Stimulated activated CD8-positive, alpha-beta memory T cell treated with anti-CD3 and anti-CD28 coated beads, Interleukin-7, amount 100 ng/mL, for 48 hours (primary cell): Measurements from ENCODE around the gene ZNF775.
A peak's percentile ranks its signal among the peaks of the same experiment; 100 is the strongest.

Experiments
- DNase-seq, 2 donors: peaks; one replicate each; pipeline ENCODE4 v3.0.0-alpha.2; 2020; ENCODE audit warnings: low read depth in 1 of 2; ENCODE audit errors: extremely low read depth in 1 of 2

ZNF775 gene

DNA sequence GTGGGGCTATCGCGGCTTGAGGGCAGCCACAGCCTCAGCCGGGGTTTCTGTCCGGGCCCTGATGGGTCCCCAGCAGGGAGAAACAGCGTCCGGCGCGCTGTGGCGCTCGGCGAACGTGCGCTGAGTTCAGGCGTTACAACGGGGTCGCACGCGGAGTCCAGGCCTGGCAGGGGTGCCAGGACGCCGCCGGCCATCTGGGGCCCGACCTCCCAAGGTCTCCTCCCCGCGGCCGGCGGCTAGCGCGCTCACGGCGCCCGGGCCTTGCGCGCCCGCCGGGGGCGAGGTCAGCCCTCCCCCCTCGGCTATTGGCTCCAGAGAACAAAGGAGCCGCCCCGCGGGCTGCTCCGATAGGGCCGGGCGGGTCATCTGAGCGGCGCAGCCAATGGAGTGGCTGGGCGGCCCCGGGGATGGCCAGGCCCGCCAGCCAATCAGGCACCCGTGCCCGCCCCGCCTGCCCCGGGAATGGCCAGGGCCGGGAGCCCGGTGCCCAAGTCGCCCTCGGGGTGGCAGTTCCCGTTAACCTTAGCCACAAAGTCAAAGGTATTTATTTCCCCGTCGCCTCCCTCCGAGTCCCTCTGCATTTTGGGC lies at the start of gene ZNF775:
TSS of gene ZNF775 (plus strand) at position 478 of the 588 bp plus-strand sequence. CDS start 9,141 bp downstream, outside the sequence.
- peak; percentile 88 to 89 for DNase-seq

DNA sequence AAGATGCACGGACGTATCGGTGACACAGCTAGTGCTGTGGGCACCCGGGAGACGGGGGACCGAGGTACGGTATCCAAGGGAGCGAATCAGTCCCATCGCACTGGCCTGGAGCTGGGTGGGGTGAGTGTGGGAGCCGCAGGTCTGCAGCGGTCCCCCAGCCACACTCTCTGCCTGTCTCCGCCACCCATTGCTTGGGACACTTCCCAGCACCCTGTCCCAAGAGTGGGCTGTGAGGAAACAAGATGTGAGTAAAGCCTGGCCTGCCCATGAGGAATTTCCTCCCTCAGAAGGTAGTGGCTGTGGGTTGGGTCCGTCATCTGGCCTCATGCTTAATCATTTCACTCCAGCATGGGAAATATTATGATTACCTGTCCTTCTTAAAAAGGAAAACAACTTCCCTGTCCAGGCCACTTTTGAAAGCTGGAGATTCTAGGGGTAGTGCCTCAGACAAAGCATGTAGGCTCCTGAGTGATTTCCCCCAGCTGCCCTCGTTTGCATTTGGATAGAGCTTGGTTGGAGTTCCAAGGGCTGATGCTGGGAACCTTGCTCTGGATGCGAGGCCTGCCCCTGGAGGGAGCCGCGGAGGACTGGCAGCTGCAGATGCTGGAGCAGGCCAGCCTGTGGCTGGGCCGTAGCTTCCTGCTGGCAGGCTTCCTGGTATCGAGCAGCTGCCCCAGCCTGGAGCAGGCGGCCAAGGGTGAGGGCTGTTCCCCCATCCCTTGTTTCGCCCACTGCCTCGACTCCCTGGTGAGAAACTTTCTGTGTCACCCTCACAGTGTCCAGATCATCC lies 49.6 kb upstream of the ZNF775 start:
- DNase-seq, result no peak

DNA sequence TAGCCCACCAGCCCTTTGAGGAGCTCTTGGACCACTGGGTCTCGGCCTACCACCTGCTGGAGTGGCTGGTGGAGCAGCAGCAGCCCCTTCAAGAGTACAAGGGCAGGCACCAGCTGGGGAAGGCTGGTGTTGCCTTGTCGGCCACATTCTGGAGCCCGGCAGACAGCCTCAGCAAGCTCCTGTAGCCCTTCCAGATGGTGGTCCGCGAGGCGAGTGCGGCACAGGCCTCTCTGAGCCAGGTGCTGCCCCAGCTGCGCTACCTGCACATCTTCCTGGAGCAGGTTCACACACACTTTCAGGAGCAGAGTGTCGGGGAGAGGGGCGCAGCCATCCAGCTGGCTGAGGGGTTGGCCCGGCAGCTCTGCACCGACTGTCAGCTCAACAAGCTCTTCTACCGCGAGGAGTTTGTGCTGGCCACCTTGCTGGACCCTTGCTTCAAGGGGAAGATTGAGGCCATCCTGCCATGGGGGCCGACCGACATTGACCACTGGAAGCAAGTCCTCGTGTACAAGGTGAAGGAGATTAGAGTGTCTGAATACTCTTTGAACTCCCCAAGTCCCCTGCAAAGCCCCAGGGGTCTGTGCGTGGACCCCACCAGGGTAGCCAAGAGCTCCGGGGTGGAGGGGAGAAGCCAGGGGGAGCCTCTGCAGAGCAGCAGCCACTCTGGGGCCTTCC lies 48.8 kb upstream of the ZNF775 start:
- no peak for DNase-seq

DNA sequence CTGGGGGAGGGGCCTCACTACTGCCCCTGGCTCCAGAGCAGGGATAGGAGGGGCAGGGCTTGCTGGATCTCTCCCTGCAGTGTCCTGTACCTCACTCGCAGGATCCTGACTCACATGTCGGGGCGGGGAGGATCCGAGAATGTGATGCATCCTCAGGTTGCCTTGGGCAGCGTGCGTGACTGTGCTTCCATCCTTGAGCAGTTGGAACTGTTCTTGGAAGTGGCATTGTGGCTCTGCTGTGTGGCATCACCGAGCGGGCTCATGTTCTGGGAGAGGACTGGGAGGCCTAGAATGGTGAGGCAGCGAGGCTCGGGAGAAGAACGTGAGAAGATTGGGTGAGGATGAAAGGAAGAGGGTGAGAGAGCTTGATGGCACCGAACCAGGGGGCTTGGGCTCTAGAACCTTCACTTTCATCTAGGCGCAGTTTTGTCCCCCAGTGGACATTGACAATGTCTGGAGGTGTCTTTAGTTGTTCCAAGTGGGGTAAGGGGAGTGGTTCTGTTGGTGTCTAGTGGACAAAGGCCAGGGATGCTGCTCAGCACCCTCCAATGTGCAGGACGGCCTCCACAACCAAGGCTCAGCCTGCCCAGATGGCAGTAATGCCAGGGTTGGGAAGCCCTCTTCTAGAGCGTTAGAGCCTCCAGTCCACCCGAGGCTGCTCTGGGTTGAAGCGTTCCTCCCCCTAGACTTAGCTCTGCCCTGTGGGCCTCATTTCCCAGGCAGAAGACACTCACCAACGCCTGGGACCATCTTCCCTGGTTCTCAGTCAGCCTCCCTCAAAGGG lies 46.1 kb upstream of the ZNF775 start:
- no peak for DNase-seq

DNA sequence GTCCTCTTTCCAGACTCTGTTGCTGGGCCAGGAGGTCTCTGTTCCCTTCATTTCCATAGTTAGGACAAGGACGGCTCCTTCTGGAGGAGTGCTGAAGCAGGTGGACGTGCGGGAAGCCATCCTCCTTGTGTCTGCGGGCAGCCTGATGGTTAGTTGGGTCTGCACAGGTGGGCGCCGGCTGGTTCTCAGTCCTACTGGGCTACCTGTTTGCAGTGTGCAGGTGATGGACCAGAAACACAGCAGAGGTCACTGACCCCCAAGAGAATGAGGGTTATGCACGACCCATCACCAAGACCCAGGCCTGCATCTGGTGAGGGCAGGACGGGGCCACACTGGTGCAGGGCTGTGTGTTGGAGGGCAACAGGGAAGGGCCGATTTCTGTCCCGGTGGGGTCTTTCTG lies 45.5 kb upstream of the ZNF775 start:
- DNase-seq, result no peak

DNA sequence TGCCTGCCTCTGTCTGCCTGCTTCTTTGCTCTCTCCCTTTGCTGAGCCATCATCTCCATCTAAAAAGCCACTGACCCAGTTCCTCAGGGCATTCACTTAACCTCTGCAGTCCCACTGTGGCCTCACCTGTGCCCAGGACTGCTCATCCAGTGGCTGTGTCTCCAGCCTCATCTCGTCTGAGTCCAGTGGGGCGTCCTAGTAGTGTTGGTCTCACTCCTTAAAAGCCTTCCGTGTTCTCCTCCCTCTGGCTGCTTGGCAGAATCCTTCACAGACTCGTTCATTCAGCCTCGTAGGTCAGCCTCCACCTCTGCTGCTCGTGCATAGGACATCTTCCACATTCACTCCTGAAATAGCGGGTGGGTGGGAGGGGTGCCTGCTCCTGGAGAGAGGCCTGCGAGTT lies 45.0 kb upstream of the ZNF775 start:
- DNase-seq, result no peak

DNA sequence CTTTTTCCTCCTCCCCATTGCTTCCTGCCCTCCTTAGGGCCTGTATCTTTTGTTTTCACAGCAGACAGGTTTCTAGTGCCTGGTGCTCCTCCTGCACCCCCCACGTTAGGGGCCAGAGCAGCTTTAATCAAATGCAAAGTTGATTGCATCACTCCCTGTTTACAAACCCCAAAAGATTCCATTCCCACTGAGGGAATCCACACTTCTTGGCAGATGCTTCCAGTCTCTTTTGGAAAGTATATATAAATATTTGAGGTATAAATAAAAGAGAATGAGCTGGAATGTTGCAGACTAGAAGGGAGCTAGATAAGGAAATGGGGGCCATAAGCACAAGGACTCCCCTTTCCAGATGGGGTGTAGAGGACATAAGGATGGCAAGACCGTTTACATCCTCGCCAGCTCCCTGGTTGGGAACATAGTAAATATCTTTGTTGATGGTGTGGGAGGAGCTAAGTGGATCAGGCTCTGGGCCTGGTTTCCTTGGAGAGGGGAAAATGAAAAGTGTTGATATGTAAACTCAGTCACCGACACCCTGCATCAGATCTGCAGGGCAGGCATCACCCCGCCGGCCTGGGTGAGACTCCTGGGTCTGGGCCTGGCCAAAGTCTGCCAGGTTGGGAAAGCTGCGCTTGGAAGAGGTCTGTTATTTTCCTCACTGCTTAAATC lies 43.9 kb upstream of the ZNF775 start:
- DNase-seq, result no peak

DNA sequence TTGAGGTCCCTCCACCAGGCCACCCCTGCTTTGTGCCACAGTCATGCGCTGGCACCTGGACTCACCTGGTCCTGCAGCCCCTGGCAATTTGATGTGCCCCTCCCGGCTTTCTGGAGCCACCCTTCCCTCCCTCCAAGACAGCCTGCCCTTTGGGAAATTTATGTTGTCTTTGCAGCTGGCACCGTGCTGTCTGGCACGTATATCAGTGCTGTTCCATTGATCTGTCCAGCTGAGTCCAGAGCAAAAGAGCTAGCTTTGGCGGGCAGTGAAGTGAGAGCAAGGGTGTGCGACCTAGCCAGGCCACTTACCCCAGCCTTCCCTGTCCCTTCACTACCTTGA lies 43.4 kb upstream of the ZNF775 start:
- DNase-seq, result no peak

DNA sequence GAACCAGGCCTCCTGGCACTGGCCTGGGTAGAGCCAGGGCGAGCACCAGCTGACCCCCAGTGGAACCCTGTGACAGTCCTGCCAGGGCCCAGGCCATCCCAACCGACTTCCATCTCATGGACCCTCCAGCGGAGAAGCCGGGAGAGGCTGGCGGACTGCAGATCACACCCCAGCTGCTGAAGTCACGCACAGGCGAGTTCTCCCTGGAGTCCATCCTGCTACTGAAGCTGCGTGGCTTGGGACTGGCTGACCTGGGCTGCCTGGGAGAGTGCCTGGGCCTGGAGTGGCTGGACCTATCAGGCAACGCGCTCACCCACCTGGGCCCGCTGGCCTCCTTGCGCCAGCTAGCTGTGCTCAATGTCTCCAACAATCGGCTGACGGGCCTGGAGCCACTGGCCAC lies 42.4 kb upstream of the ZNF775 start:
- DNase-seq, result no peak

DNA sequence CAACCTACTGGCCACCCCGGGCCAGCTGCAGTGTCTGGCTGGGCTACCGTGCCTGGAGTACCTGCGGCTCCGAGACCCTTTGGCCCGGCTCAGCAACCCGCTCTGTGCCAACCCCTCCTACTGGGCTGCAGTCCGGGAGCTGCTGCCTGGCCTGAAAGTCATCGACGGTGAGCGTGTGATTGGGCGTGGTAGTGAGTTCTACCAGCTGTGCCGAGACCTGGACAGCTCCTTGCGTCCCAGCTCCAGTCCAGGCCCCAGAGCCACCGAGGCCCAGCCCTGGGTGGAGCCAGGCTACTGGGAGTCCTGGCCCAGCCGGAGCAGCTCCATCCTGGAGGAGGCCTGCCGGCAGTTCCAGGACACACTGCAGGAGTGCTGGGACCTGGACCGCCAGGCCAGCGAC lies 42.0 kb upstream of the ZNF775 start:
- no peak for DNase-seq

DNA sequence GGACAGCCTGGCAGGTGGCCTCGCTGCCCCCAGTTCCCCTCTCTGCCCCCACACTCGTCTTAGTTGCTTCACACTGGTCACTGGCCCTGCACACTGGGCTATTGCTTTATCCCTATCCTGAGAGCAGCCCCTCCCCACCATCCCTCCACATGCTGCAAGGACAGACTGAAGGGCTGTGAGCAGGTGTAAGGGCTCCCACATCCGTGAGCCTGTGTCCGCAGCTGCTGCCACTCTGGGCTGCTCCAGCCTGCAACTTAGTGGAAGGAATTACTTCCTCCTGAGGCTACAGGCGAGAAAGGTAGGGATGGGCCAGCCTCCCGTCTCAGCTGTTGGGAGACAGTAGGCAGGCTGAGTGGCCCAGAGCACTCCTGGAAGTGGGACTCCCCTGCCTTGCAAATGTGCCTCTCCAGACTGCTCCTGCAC lies 41.5 kb upstream of the ZNF775 start:
- no peak for DNase-seq

DNA sequence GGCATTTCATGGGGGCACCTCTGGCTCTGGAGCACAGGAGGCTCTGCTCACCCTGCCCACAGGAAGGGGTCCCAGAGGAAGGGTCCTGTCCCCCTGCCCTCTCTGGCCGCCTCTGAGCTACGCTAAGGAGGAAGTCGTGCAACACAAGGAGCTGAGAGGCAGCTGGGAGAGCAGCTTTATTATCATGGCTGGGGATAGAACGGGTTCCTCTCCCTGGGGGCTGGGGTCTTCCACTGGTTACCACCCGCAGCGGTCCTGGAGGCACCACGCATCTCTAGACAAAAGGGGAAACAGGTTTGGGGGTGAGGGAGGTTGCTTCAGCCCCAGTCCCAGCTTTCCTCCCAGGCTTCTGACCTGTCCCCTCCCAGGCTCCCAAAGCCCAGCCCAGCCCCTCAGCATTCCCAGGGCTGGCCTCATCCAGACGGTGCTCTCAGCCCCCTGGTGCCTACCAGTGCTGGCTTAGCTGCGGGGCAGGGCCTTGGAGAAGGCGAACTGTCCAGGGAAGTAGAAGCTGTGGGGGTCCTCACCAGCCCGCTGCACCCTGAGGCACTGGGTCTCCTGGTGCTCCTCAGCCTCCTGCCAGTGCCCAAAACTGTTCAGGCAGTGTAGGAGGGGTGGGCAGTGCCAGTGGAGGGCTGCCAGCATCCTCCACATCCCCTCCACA lies 40.8 kb upstream of the ZNF775 start:
- no peak for DNase-seq

DNA sequence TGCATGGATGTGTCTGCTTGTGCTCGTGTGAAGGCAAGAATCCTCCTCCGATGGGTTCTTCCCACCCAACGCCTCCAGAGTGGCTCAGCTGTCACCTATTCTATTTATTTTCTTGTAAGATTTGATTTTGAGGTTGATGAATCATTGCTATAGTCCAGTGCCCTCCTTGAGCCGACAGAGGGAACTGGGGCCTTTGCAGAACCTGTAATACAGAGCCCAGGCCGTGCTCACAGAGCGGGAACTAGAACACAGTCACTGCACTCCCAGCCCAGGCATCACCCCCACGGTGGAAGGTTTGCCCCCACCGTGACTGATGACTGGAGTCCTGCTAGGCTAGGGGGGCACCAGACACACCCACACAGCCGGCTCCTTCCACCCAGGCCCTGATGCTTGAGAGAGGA lies 39.7 kb upstream of the ZNF775 start:
- no peak for DNase-seq

DNA sequence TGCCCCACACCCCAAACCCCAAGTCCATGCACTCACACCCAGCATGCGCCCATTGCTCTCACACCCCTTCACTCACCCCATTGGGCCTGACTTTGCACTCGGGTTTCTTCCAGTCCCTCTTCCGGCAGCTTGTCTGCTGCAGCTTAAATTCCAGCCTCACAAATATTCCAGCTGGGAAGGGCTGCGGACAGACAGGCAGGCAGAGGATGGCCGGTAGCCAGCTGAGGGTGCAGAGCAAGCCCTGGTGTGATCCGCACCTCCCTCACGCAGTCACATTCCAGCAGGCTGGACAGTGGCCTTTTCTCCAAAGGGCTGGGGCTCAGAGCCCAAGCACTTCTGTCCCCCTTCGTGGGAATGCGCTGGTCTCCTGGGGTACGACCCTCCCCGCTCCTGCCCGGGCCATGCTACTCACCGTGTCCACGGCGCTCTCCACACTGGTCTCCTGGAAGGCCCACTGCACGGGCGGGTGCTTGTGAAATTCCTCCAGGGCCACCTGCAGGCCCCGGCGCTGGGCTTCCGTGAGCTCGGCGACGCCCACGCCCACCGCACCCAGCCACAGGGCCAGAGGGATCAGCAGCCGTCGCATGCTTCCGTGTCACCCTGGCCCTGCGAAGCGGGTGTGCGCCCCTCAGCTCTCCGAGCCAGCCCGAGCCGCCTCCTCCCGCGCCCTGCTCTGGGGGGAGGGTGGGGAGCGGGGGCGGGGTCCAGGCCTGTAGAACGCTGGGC lies 38.9 kb upstream of the ZNF775 start:
- no peak for DNase-seq

DNA sequence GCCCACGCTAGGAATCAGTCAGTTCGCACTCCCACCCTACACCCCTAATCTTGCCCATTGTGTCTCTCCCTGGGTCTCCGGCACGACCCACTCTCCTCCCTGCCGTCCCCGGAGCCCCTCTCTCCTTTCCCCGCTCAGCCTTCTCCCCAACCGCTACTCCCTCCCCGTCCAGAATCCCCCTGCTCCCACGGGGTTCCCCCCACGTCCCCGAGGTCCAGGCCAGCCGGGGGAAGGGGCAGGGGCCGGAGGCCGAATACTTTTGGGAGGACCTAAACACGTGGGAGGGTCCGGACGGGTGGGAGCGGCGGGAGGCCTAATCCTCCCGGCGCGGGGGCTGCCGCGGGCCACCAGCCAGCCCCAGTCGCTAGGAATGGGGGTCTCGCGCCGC lies 38.3 kb upstream of the ZNF775 start:
- DNase-seq, result no peak

DNA sequence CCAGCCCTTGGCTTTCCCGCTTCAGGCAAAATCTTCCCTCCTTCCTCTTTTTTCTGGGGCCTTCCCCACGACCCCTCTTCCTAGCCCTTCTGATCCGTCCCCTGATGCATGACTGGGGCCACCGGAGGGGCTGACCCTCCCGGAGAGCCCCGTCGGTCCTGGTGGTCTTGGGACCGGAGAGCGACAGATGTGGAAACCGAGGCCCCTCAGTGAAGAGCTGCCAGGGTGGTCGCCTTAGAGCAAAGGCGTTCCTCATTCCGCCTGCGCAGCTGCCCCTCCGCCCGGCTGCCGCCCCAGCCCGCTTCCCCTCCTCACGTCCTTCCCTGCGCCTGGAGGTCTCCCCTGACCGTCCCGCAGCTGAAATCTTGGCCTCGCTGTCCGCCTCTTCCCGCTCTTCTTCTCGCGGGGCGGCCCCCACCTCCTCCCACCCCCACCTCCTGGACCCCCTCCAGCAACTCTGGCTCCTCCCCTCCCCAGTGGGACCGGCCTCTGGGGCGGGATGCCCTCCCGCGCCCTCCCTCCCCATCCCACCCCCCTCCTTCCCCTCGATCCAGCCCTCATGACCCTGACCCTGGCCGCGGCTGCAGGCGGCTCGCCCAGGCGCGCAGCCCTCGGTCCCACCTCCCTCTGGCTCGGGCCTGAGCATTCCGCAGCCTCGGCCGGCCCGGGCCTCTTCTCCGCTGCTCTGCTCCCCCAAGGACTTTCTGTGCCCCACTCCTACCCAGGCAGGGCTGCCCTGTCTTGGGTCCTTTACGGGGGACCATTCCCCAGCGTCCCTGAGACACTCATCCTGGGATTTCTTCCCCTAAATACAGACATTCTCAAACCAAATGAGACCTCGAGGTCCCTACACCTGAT lies 37.6 kb upstream of the ZNF775 start, which contains the start of gene RARRES2:
TSS of gene RARRES2 (minus strand) at position 367 of the 858 bp plus-strand sequence. CDS start 1,020 bp downstream, outside the sequence.
- DNase-seq, result no peak

DNA sequence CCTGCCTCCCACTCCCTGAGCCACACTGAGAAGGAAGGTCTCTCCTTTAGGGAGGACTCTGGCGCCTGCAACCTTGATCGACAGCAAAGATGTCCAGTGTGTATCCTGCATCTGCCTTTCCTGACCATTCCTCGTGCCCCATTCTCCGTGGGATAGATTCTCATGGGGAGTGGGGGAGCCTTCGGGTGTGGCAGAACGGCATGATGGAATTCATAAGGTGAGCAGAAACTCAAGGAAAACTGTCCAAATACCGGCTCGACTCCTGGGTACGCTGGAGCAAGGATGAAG lies 37.1 kb upstream of the ZNF775 start:
- no peak for DNase-seq

DNA sequence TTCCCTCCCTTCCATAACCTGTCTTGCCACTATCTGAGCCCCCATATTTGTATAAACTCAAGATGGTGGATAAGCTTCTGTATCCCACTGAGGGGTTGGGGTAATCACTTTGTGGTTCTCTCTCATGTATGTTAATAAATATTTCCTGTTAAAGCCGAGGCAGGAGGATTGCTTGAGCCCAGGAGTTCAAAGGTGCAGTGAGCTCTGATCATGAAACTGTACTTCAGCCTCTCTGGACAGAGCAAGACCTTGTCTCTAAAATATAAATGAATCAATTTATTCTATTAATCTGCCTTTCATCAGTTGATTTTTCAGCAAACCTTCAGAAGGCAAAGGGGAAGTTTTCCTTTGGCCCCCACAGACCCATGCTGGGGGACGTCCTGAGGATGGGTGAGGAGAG lies 35.9 kb upstream of the ZNF775 start:
- DNase-seq, result no peak

DNA sequence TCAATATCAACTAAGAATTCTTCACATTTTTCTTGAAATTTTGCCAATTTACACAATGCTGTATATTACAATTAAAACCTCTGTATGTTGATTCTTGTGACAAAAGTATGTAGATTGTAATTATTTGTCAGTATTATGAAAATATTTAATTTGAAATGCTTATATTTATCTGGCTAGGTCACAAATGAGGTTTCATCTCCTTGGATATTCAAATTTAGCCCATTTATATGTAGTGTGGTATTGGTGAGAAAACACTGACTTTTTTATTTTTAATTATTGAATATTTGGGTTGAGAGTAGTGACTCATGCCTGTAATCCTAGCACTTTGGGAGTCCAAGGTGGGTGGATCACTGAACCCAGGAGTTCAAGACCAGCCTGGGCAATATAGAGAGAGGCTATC lies 34.8 kb upstream of the ZNF775 start:
- DNase-seq, result no peak
